Umbilical cord (tissue), 2 donors: ENCODE measurements around the gene SPTBN4. TPM values are rescaled to one million over a fixed set of nuclear protein-coding genes. Genes with fewer than 3 reads are reported as not detected.
"Not testable (repeated sequence)": the region's sequence is repeated elsewhere in the genome, so short reads cannot be mapped to it uniquely, and the experiment has no call there.

Source experiments
- DNase-seq: peaks from one replicate; pipeline ENCODE4 v3.0.0-alpha.2; 2015; ENCODE audit warnings: low spot score
- total RNA-seq: library from RNA; depleted of rRNA; stranded (reverse); fragments of >200 nt; gene quantifications from one replicate; pipeline ENCODE4 v1.2.3, GENCODE V29; 2014; ENCODE audit warnings: low replicate concordance; ENCODE audit not compliant: insufficient read depth

Gene SPTBN4
- 5.8 TPM for total RNA-seq

DNA sequence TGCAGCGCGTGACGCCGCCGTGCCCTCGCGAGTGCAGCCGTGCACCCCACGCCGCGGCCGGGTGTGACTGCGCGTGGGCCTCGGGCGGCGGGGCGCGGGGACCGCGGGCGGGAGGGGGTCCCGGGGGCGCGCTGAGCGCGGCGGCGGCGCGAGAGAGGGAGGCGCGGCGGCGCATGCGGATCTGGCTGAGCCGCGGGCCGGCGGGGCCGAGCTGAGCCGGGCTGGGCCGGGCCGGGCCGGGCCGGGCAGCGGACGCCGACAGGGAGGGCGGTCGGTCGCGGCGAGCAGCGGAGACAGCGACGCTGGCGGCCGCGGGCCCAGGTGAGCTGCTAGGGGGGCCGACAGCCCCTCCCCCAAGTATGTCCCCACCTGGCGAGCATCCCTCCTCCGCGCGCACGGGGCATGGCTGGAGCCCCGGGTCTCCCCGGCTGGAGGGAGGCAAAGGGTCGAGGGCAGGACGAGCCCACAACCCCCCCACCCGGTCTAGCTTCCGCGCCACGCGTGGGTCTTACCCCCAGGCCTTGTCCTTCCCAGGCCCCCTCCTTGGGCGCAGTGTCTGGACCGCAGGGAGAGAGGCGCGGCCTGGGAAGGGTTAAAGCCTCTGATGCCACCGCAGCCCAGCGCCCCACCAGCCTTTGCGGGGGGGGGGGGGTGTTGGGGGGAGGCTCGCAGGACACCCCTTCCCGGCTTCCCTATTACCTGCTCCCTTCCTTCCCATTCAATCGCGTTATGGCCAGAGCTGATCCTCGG lies at the start of gene SPTBN4:
Gene SPTBN4, plus strand, starts transcription at position 17 of the 750 bp plus-strand sequence. CDS start 5,621 bp downstream, outside the sequence.
- DNase-seq: no peak

DNA sequence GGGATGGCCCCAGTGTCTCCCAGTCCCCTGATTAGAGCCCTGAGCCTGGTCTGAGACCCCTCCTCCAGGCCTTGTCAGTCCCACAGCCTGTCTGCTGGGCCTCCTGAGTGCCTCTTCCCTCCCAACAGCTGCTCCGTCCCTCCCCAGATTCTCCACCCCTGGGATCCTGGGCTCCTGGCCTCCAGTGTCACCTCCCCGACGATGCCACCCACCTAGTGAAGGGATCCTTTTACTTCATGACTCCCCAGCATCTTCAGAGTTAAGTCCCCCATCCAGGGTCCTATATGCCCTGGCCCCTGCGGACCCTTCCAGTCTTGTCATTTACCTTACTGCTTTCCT lies 49.2 kb upstream of the SPTBN4 start:
- DNase-seq: no peak

DNA sequence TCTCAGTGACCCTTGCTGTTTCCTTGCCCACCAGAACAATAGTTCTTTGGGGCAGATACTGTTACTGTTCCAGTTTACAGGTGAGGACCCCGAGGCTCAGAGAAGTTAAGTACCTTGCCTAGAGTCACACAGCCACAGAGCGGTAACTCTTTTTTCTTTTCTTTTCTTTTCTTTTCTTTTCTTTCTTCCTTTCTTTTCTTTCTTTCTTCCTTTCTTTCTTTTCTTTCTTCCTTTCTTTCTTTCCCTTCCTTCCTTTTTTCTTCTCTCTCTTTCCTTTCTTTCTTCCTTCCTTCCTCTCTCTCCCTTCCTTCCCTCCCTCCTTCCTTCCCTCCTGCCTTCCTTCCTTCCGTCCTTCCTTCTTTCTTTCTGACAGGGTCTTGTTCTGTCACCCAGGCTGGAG lies 48.8 kb upstream of the SPTBN4 start:
- DNase-seq: no peak

DNA sequence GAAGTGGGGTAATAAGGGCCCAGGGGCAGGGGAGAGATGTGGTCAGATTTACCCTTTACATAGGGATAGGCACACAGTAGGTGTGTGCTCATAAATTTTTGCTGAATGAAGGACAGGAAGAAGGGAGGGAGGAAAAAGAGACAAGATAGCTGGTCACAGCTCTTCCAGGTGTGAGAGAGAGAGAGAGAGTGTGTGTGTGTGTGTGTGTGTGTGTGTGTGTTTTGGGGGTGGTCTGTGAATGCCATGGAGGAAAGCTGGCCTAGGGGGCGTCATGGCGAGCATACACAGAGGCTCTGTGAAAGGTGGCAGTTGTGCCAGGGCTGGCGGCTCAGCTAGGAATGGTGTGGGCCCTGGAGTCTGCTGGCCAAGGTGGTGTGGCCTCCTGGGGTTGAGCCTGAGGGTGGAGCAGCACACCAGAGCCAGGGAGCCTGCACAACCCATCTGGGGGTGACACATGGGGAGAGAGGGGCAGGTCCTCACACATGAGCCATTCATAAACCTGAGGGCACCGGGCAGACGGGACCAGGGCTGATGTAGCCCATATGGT lies 47.7 kb upstream of the SPTBN4 start:
- no peak for DNase-seq

DNA sequence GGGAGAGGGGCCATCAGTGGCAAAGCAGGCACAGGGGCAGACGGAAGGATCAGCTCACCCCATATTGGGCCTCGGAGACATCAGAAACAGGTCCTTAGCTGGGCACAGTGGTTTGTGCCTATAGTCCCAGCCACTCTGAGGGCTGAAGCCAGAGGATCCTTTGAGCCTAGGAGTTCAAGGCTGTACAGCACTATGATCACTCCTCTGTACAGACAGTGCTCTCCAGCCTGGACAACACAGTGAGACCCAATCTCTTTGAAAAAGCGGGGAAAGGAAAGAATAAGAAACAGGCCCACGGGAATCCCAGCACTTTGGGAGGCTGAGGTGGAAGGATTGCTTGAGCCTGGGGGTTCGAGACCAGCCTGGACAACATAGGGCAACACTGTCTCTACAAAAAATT lies 47.0 kb upstream of the SPTBN4 start:
- DNase-seq: no peak

DNA sequence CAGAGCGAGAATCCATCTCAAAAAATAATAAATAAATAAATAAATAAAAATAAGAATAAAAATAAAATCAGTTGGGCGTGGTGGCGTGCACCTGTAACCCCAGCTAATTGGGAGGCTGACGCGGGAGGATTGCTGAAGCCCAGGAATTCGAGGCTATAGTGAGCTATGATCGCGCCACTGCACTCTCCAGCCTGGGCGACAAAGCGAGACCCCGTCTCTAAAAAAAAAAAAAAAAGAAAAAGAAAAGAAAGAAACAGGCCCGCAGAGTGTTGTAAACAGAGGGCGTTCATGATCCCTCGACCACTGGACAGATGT lies 46.4 kb upstream of the SPTBN4 start:
- no peak for DNase-seq

DNA sequence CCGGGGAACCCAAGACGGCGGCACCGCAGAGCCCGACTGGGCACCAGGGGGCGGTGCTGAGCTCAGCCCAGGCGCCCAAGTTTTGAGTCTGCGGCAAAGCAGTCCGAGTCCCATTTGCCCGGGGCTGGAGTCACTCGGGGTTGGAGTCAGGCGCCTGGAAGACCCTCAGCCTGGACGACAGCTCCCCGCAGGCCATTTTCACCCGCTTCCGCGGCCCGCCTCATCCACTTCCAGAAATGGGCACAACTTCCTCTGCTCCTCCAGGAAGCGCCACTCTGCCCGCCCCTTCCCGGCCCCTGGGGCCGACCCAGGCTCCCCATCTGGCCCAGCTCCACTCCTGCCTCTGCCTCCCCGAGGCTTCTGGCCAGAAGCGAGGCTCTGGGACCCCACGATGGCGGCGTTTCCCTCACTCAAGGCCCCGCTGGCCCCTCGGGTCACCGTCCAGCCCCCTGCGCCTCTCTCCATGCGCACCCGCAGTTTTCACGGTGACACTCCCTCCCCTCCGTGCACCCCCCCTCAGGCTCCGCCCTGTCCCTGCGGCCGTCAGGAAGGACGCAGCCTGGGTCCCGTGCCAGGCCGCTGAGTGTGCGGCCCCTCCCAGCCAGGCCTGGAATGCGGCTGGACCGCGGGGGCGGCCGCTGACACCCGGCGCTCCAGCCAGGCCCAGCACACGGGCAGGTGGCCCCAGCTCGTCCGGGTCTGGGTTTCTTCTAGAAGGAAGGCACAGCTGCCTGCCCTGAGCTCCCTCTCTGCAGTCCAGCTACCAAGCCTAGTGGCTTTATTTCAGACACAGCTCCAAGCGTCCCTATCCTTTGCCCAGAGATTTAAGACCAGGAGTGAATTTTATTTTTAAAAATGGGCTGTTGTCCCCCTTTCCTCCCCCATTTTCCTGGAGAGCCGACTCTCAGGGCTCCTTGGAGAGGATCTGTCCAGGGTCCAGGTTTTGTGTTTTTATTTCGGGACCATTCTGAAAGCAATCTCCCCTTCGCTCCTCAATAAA lies 45.7 kb upstream of the SPTBN4 start:
- peak; percentile 97 for DNase-seq

DNA sequence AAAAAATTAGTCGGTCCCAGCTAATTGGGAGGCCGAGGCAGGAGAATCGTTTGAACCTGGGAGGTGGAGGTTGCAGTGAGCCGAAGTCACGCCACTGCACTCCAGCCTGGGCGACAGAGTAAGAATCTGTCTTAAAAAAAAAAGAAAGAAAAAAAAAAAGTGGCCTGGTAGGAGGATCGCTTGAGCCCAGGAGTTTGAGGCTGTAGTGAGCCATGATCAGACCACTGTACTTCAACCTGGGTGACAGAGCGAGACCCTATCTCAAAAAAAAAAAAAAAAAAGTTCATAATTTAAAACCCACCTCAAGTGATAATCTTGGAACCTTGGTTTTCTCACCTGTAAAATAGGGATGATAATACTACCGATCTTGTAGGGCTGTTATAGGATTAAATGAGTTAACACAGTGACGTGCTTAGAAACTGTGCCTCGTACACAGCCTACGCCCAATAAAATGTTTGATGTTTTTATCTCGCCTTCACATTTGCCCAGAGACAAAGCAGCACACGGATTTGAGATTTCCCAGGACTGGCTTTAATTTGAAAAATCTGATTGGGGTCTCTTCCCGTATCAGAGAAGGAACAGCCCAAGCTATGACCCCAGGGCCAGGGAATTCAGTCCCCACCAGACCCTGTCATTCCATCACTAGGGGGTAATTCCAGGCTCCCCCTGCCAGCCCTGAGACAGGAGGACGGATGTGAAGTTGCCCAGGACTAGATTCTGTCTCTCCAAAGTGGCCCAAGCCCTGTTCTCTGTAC lies 44.6 kb upstream of the SPTBN4 start:
- DNase-seq: peak; percentile 47

DNA sequence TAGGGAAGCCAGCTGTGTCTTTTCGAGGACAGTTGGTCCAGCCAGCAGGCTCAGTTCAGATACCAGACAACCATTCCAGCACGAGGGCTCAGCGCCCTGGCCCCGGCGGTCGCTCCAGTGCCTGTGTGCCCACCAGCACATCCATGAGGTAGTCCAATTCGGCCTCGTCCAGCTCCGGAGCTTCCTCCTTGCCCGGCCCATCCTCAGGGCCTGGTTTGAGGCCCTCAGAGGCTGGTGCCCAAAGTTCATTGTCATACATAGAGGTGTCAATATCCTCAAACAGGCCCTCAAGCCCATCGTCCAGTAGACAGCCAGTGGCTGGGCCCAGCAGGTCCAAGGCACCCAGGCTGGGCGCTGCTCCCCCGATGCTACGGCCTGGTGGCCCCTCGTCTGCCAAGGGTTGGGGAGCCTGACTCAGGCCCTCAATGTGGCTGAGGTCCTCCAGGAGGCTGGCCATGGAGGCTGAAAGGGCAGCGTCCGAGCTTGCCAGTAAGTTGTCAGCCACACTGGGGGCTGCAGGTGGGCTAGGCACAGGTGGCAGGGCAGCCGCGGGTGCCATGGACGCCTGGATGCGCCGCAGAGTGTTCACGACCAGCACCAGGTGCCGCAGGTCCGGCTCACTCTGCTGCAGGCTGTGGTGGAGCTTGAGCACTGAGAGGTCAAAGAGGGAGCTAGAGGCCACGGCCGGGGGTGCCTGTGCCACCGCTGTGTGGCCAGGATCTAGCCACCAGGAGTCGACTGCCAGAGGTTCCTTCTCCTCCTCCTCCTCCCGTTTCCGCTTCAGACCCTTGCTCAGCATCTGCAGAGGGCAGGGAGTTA lies 43.8 kb upstream of the SPTBN4 start:
- no peak for DNase-seq

DNA sequence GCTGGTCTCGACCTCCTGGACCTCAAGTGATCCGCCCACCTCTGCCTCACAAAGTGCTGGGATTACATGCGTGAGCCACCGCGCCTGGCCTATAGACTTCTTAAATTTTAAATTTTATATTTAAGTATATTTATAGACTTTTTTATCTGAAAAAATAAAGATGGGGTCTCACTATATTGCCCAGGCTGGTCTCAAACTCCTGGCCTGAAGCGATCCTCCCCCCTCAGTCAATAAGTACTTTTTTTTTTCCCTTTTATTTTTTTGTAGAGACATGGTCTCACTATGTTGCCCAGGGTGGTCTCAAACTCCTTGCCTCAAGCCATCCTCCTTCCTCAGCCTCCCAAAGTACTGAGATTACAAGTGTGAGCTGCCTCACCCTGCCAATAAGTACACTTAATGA lies 42.9 kb upstream of the SPTBN4 start:
- no peak for DNase-seq

DNA sequence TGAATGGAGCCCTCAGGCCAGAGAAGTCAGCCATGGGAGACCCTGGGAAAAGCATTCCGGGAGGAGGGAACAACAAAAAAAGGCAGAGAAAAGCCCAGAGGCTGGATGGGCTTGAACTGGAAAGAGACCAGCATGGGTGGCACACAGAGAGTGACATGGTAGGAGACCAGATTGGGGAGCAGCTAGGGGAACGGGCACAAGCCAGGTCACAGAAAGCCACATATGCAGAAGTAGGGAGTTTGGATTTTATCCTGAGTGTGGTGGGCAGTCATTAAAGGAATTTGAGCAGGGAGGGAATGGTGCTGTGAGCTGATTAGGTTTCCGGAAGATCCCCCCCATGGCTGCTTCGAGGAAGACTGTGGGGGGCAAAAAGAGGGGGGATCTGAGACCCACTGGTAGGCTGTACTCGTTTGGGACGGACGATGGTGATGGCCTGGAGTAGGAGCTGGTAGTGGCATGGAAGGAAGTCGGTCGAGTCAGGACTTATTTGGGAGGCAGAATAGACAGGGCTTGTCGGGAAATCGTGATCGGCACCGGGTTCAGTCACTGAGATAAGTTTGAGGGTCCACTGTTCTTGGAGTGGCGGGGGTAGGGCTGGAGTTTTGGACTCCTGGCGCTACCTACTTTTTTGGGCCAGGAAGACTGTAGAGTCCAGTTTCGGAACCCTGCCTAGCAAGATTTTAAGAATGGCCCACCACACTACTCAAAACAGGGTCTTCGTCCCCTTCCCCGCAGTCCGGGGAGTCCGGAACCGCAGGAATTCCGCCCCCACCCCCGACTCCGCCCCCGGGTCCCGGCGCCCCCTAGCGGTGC lies 42.0 kb upstream of the SPTBN4 start:
- DNase-seq: peak; percentile 47

DNA sequence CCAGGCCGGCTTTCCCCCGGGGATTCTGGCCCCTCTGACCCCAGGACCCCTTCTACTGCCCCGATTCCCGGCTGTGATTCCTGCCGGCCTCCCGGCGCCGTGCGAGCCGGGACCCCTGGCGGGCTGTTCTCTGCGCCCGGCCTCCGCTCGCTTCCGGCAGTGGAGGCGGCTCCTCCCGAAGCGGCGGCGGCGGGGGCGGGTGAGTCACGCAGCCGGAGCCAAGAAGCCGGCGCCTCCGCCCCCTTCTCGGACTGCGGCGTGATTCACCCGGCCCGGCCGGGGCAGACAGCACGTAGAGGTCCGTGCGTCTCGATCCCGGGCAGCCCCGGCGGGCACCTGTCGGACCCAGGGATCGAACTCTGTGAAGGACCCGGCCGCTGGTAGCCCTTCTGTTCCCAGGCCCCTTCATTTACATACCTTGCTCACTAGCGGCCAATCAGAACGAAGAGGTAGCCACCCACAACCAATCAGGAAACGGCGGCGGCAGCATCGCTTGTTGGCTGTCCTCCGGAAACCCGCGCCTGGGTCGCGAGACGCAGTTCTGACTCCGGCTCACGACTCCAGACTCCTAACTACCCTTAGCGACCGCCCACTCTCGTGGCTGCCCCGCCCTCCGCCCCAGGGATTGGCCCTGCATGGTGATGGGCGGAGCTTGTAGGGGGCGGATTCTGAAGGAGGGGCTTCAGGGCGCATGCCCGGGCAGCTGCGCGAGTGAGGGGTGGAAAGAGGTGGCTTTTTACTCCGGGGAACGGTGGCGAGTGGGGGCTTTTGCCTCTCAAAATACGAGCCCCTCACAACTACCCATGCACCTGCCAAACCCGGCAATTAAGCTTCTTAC lies 41.1 kb upstream of the SPTBN4 start, which contains the start of gene SERTAD1:
Gene SERTAD1, minus strand, starts transcription at position 543 of the 838 bp plus-strand sequence. CDS start 2,446 bp downstream, outside the sequence.
- DNase-seq: peak; percentile 100

DNA sequence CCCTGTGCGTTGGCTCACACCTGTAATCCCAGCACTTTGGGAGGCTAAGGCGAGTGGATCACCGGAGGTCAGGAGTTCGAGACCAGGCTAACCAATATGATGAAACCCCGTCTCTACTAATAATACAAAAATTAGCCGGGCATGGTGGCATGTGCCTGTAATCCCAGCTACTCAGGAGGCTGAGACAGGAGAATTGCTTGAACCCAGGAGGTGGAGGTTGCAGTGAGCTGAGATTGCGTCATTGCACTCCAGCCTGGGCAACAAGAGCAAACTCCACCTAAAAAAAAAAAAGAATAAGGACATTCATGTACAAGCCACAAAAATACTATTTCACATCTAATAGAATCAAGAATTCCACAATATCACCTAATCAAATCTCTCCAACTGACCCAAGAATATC lies 38.6 kb upstream of the SPTBN4 start:
- DNase-seq: not testable (repeated sequence)

DNA sequence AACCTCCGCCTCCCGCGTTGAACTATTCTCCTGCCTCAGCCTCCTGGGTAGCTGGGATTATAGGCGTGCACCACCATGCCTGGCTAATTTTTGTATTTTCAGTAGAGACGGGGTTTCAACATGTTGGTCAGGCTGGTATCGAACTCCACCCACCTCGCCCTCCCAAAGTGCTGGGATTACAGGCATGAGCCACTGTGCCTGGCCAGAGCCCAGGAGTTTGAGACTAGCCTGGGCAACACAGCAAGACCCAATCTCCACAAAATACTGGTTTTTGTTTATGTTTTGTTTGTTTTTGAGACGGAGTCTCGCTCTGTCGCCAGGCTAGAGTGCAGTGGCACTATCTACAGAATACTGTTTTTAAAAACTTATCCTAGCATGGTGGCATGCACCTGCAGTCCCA lies 36.6 kb upstream of the SPTBN4 start:
- not testable (repeated sequence) for DNase-seq

DNA sequence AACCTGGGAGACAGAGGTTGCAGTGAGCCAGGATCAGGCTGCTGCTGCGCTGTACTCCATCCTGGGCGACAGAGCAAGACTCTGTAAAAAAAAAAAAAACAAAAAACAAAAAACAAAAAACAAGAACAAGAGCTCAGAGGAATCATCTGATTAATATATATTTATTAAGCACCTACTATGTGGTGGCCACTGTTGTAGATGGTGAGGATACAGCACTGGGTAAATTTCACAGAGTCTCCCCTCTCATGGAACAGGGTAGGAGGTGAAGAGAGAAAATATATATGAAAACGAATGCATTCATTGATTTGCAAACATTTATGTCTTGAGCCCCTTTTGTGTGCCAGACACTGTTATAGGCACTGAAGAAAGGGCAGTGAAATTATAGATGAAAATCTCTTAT lies 35.1 kb upstream of the SPTBN4 start:
- DNase-seq: no peak

DNA sequence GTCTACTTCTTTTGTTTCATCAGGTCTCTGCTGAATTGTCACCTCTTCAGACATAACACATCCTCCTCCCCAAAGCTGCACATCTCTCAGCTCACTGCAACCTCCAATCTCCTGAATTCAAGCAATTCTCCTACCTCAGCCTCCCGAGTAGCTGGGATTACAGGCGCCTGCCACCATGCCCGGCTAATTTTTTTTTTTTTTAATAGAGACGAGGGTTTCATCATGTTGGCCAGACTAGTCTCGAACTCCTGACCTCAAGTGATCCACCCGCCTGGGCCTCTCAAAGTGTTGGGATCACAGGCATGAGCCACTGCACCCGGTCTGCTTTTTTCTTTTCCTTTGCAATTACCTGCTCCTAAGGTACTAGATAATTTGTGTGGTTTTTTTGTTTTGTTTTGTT lies 34.0 kb upstream of the SPTBN4 start:
- DNase-seq: not testable (repeated sequence)

DNA sequence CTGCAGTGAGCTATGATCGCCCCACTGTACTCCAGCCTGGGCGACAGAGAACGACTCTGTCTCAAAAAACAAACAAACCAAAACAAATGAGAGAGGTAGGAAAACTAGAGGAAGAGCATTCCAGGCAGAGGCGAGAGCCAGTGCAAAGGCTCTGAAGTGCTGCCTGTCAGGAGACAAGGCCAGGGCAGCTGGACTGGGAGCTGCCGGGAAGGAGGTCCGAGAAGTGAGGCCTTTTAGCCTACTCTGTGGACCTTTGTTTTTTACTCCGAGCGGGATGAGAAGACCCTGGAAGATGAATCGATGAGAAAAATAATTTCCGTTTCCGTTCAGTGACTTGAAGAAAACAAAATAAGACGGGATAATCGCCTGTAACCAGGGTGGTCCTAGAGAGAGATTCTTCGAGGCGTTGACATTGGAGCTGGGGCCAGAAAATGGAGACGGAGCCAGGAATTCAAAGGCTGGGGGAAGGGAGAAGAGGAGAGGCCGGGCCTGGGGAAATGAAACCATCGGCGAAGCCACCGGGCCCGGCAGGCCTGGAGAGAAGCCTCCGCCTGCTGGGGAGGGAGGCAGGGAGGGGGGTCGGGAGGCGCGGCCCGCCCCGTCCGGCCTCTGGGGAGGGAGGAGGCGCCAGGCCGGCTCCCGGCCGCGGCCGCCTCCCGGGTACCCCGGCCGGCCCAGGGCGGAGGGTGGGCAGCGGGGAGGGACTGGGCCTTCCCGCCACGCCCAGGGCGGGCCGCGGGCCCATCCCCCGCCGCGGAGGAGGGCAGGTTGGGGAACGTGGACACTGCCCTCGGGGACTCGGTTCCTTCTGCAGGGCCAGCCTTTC lies 33.2 kb upstream of the SPTBN4 start:
- peak; percentile 97 for DNase-seq

DNA sequence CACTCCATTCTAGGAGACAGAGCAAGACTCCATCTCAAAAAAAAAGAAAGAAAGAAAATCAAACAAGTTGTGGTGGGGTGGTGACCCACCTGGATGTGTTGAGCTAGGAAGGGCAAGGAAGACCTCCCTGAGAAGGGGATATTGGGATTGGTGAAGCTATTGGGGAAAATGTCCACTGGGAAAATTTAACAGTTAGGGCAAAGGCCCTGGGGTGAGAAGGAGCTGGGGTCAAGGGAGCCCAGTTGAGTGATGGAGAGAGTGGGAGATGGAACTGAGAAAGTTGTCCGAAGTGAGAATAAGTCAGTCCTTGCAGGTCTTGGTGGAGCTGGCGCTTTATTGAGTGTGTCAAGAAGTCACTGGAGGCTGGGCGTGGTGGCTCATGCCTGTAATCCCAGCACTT lies 28.5 kb upstream of the SPTBN4 start:
- DNase-seq: no peak
